Neural cell (in vitro differentiated cells): Measurements from ENCODE around the gene ODAD3. TPM values are rescaled to one million over a fixed set of nuclear protein-coding genes. Genes with fewer than 3 reads are reported as not detected.

Experiments
- H2AFZ ChIP-seq: fragments of 200-600, 300-800 bp; sonication (generic), shearing (Covaris generic); 2 replicates; pipeline ENCODE4 v1.6.0; 2014; ENCODE audit warnings: low read depth, mild to moderate bottlenecking, antibody characterized with exemption, low read length, moderate library complexity
- H3F3A ChIP-seq: fragments of 200-600 bp; shearing (Covaris generic); 2 replicates; pipeline ENCODE4 v1.6.1; 2016; ENCODE audit warnings: mild to moderate bottlenecking, moderate library complexity, mixed read lengths, antibody characterized with exemption, low read length; ENCODE audit not compliant: insufficient read depth, poor library complexity, severe bottlenecking
- H3K27ac ChIP-seq: fragments of 200-600, 300-800 bp; sonication (generic), shearing (Covaris generic); 2 replicates; pipeline ENCODE4 v1.5.1; 2014; ENCODE audit warnings: mild to moderate bottlenecking, low read length, moderate library complexity
- H3K27me3 ChIP-seq: fragments of 300-800, 200-600 bp; sonication (generic), shearing (Covaris generic); 2 replicates; pipeline ENCODE4 v1.6.0; 2014; ENCODE audit warnings: mild to moderate bottlenecking, low read depth, low read length, moderate library complexity; ENCODE audit not compliant: insufficient read depth
- H3K36me3 ChIP-seq: fragments of 300-800, 200-600 bp; sonication (generic), shearing (Covaris generic); 2 replicates; pipeline ENCODE4 v1.5.1; 2014; ENCODE audit warnings: mild to moderate bottlenecking, antibody characterized with exemption, low read length, moderate library complexity; ENCODE audit not compliant: insufficient read depth
- H3K4me2 ChIP-seq: fragments of 300-800, 200-600 bp; sonication (generic), shearing (Covaris generic); 2 replicates; pipeline ENCODE4 v1.6.0; 2014; ENCODE audit warnings: mild to moderate bottlenecking, low read length
- H3K4me3 ChIP-seq: fragments of 300-800, 200-600 bp; sonication (generic), shearing (Covaris generic); 2 replicates; pipeline ENCODE4 v1.5.1; 2014; ENCODE audit warnings: mild to moderate bottlenecking, low read length, moderate library complexity
- H3K79me2 ChIP-seq: fragments of 200-600 bp; shearing (Covaris generic); replicated peaks from 2 replicates; pipeline ENCODE4 v1.6.0; 2014; ENCODE audit warnings: mild to moderate bottlenecking, low read length, moderate library complexity; ENCODE audit not compliant: insufficient read depth
- H3K9ac ChIP-seq: fragments of 300-800, 200-600 bp; sonication (generic), shearing (Covaris generic); 2 replicates; pipeline ENCODE4 v1.6.1; 2016; ENCODE audit warnings: mild to moderate bottlenecking, low read length, mixed read lengths
- H3K9me2 ChIP-seq: fragments of 200-600 bp; shearing (Covaris generic); 2 replicates; pipeline ENCODE4 v1.6.1; 2016; ENCODE audit warnings: mild to moderate bottlenecking, low read length, mixed read lengths; ENCODE audit not compliant: insufficient read depth
- H3K9me3 ChIP-seq: fragments of 200-600, 300-800 bp; sonication (generic), shearing (Covaris generic); 2 replicates; pipeline ENCODE4 v1.6.1; 2016; ENCODE audit warnings: mild to moderate bottlenecking, mixed run types, low read length, moderate library complexity, mixed read lengths
- H4K20me1 ChIP-seq: fragments of 200-600 bp; shearing (Covaris generic); 2 replicates; pipeline ENCODE4 v1.6.1; 2016; ENCODE audit warnings: mild to moderate bottlenecking, mixed run types; ENCODE audit not compliant: insufficient read depth
- EP300 ChIP-seq: fragments of 450-650 bp; conservative IDR thresholded peaks from 2 replicates; pipeline ENCODE4 v1.6.1; 2014; ENCODE audit warnings: antibody characterized with exemption, mild to moderate bottlenecking, moderate library complexity; ENCODE audit not compliant: poor library complexity, severe bottlenecking
- EZH2 ChIP-seq: fragments of 200-600, 300-800 bp; shearing (Covaris generic), sonication (generic); IDR thresholded peaks from 2 replicates; pipeline ENCODE4 v1.6.1; 2014; ENCODE audit warnings: antibody characterized with exemption, low read length, borderline replicate concordance, mild to moderate bottlenecking; ENCODE audit not compliant: insufficient read depth, poor library complexity, severe bottlenecking
- MXI1 ChIP-seq: fragments of 450-650 bp; conservative IDR thresholded peaks from 2 replicates; pipeline ENCODE4 v1.6.1; 2014; ENCODE audit warnings: antibody characterized with exemption, mild to moderate bottlenecking; ENCODE audit not compliant: poor library complexity, severe bottlenecking
- POLR2AphosphoS5 ChIP-seq: IDR thresholded peaks from 2 replicates; pipeline ENCODE4 v1.6.1; 2012
- RAD21 ChIP-seq: fragments of 450-650 bp; conservative IDR thresholded peaks from 2 replicates; pipeline ENCODE4 v1.6.1; 2014; ENCODE audit warnings: antibody characterized with exemption, mild to moderate bottlenecking, moderate library complexity
- SMC3 ChIP-seq: fragments of 450-650 bp; conservative IDR thresholded peaks from 2 replicates; pipeline ENCODE4 v1.6.1; 2014; ENCODE audit warnings: antibody characterized with exemption, mild to moderate bottlenecking, moderate library complexity; ENCODE audit not compliant: poor library complexity
- TAF1 ChIP-seq: IDR thresholded peaks from 2 replicates; pipeline ENCODE4 v1.6.1; 2012; ENCODE audit warnings: low read depth
- polyA plus RNA-seq: library from polyadenylated mRNA; depleted of rRNA; stranded (reverse); fragments of >200 nt; gene quantifications from 2 replicates; pipeline ENCODE4 v1.2.3, GENCODE V29; 2014
- TF ChIP-seq, protein P1 (sequence below): IDR thresholded peaks from 2 replicates; pipeline ENCODE4 v1.6.1; 2012; ENCODE audit warnings: borderline replicate concordance
- TF ChIP-seq, protein P2 (sequence below): fragments of 450-650 bp; IDR thresholded peaks from 2 replicates; pipeline ENCODE4 v1.5.1; 2014; ENCODE audit warnings: antibody characterized with exemption, mild to moderate bottlenecking, moderate library complexity; ENCODE audit not compliant: poor library complexity, severe bottlenecking

The ODAD3 gene
- polyA plus RNA-seq, 1 donor from 2014 or later = 3.4 TPM

DNA sequence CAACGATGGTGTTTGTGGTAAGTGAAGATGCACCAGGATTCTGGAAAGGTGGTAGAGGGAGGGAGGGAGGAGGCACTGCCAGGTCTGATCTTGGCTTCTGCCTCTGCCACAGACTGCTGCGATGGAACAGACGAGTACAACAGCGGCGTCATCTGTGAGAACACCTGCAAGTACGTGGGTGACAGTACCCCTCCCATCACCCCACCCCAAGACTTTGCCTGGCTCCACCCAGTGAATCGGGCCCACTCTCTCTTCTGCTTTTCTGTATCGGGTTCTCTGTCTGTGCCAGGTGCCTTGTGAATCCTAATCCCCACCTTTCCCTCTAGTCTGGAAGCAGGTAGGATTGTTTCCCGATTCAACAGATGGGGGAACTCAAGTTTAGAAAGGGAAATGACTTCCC is 3.0 kb upstream of the ODAD3 start:
- no peaks in the 10 kb centered on the region for H4K20me1 ChIP-seq
- no peak overlapping the region for H3K4me3 ChIP-seq
- no peaks in the 10 kb centered on the region for H3K36me3 ChIP-seq
- no peak overlapping the region for H3K4me2 ChIP-seq
- H3K27ac ChIP-seq = no peak overlapping the region
- TF ChIP-seq EZH2 (no peak), TAF1 (no peak), RAD21 (no peak), MXI1 (no peak), SMC3 (no peak), EP300 (no peak), POLR2AphosphoS5 (no peak)
- TF ChIP-seq, protein P1, sequence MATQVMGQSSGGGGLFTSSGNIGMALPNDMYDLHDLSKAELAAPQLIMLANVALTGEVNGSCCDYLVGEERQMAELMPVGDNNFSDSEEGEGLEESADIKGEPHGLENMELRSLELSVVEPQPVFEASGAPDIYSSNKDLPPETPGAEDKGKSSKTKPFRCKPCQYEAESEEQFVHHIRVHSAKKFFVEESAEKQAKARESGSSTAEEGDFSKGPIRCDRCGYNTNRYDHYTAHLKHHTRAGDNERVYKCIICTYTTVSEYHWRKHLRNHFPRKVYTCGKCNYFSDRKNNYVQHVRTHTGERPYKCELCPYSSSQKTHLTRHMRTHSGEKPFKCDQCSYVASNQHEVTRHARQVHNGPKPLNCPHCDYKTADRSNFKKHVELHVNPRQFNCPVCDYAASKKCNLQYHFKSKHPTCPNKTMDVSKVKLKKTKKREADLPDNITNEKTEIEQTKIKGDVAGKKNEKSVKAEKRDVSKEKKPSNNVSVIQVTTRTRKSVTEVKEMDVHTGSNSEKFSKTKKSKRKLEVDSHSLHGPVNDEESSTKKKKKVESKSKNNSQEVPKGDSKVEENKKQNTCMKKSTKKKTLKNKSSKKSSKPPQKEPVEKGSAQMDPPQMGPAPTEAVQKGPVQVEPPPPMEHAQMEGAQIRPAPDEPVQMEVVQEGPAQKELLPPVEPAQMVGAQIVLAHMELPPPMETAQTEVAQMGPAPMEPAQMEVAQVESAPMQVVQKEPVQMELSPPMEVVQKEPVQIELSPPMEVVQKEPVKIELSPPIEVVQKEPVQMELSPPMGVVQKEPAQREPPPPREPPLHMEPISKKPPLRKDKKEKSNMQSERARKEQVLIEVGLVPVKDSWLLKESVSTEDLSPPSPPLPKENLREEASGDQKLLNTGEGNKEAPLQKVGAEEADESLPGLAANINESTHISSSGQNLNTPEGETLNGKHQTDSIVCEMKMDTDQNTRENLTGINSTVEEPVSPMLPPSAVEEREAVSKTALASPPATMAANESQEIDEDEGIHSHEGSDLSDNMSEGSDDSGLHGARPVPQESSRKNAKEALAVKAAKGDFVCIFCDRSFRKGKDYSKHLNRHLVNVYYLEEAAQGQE = no peak
- TF ChIP-seq, protein P2, sequence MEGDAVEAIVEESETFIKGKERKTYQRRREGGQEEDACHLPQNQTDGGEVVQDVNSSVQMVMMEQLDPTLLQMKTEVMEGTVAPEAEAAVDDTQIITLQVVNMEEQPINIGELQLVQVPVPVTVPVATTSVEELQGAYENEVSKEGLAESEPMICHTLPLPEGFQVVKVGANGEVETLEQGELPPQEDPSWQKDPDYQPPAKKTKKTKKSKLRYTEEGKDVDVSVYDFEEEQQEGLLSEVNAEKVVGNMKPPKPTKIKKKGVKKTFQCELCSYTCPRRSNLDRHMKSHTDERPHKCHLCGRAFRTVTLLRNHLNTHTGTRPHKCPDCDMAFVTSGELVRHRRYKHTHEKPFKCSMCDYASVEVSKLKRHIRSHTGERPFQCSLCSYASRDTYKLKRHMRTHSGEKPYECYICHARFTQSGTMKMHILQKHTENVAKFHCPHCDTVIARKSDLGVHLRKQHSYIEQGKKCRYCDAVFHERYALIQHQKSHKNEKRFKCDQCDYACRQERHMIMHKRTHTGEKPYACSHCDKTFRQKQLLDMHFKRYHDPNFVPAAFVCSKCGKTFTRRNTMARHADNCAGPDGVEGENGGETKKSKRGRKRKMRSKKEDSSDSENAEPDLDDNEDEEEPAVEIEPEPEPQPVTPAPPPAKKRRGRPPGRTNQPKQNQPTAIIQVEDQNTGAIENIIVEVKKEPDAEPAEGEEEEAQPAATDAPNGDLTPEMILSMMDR = no peak
- H3K9me2 ChIP-seq = no peaks in the 10 kb centered on the region
- no peaks in the 10 kb centered on the region for H3K9me3 ChIP-seq
- no peaks in the 10 kb centered on the region for H3F3A ChIP-seq
- no peak overlapping the region for H2AFZ ChIP-seq
- no peak overlapping the region for H3K9ac ChIP-seq
- H3K79me2 ChIP-seq = peaks cover 15% of the 10 kb centered on the region
- H3K27me3 ChIP-seq = no peaks in the 10 kb centered on the region

DNA sequence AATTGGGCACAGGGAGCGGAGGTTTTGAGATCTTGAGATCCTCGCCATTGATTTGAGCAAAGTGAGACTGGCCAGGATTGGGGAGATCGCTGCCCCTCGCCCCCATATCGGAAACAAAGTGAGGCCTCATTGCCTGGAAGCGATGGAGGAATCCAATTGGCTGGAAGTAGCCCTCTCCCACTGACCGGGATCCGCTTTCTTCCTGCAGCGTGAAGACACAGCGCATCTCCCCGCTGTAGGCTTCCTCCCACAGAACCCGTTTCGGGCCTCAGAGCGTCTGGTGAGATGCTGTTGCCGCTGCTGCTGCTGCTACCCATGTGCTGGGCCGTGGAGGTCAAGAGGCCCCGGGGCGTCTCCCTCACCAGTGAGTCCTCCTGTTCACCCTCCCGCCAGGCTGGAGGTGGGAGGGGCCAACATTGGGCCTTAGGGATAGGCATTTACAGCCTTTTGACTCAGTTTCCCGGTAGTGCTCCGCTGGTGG is 952 bp upstream of the ODAD3 start:
- Histone ChIP-seq H3K79me2 (peaks cover 15% of the 10 kb centered on the region), H3K9me3 (no peaks in the 10 kb centered on the region), H3K9ac (peak overlapping the region; percentile 80), H3K27me3 (no peaks in the 10 kb centered on the region), H3K4me3 (peak overlapping the region; percentile 74), H2AFZ (peak overlapping the region; percentile 49), H3K36me3 (no peaks in the 10 kb centered on the region), H3K27ac (peak overlapping the region; percentile 90), H3K9me2 (no peaks in the 10 kb centered on the region), H3F3A (no peaks in the 10 kb centered on the region), H4K20me1 (no peaks in the 10 kb centered on the region), H3K4me2 (peak overlapping the region; percentile 88)
- TF ChIP-seq EZH2 (no peak), SMC3 (no peak), POLR2AphosphoS5 (no peak), EP300 (no peak), TAF1 (peak; percentile 20), MXI1 (no peak)
- TF ChIP-seq, protein P2 = no peak
